Measurements from ENCODE around the gene EHBP1.

Gene EHBP1

DNA sequence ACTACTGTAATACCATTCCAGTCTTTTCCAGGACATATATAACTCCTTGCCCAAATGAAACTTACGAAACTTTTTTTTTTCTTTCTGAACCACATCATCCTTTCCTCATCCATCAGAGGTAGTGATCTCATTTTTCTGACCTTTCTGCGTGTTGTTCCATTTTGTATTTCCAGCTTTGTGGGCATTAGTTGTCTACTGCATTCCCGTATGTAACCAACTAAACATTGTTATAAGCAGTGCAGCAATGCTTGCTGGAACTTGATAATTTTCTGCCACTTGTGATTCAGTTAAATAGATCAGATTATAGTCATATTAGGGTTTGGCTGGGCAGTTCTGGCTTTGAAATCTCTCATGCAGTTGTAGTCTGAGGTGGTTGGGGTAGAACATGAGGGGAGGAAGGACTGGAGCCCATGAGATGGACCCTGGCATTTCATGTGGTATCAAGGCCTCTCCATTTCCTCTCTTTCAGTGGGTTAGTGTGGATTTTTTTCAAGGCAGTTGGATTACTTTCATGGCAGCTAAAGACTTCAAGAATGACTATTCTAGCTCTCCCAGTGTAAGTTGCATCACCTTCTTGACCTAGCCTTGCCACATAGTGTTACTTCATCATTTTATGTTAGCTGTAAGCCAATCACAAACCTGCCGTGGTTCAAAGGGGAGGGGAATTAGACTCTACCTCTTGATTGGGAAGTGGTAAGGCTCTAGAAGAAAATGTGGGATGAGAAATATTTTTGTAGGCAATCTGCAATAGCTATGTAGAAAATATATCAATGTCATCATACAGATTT lies 80.5 kb downstream of the EHBP1 start:
- no peak for DNase-seq

GRCh38 chr2:62787386-62787785 lies 81.9 kb downstream of the EHBP1 start:
- DNase-seq: no peak

- no peak for DNase-seq
Measured at GRCh38 chr2:62789518-62789917, 84.0 kb downstream of the EHBP1 start.

- no peak for DNase-seq
Measured at GRCh38 chr2:62789918-62790317, 84.4 kb downstream of the EHBP1 start.

- DNase-seq: no peak
Measured at GRCh38 chr2:62792408-62792807, 86.9 kb downstream of the EHBP1 start.

DNA sequence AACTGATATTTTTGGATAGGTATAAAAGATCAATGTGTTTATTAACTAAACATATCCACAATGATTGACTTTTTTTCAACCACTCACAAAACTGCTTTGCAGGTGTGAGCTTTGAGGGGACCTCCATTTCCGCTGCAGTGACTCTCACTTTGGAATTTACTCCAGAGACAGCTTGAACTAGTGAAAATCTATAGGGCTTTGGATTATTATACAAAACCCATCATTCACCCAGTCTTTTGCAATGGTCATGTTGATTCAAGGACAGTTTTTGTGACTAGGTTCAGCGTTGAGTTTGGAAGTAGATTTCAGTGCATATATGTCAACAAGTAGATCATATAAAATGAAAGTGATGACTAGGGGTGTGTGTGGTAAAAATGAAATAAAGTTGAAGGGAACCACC lies 87.7 kb downstream of the EHBP1 start:
- no peak for DNase-seq

- DNase-seq: no peak
Measured at GRCh38 chr2:62794791-62795190, 89.3 kb downstream of the EHBP1 start.

GRCh38 chr2:62795341-62795740 lies 89.8 kb downstream of the EHBP1 start:
- no peak for DNase-seq

DNA sequence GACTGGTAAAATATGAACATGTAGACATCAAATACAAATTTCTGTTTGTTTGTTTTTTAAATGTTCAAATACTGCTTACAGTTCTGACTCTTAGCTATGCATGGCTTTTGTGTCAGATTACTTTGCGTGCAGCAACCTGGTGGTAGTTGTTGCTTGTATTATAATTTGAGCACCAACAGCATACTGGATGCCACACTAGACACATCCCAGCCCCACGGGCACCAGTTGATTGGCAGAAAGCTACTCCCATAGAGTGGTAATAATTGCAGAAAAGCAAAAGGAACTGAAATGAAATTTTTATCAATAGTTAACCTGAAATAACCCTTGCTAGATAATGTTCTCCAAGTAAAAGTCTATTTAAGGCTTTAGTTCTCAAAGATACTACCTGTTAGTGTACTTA lies 91.6 kb downstream of the EHBP1 start:
- no peak for DNase-seq

DNA sequence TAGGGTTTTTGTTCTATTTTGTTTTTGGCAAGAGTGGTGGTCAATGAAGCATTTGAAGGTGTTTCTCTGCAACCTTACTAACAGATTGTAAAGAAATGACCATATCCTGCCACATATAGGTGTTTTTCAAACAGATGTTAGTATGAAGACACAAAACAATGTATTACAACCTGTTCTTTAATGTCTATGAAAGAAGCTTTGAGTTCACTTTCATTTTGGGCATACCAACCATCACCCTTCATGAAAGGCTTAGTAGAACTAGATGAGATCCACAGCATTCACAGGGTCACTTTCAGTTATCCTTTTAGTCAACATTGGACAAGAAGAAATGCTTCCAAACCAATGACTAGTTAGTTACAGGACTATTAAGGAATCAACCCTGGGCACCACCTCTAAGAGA lies 95.1 kb downstream of the EHBP1 start:
- no peak for DNase-seq

- no peak for DNase-seq
Measured at GRCh38 chr2:62801110-62801509, 95.6 kb downstream of the EHBP1 start.

GRCh38 chr2:62801814-62802523 lies 96.5 kb downstream of the EHBP1 start:
- no peak for DNase-seq

DNA sequence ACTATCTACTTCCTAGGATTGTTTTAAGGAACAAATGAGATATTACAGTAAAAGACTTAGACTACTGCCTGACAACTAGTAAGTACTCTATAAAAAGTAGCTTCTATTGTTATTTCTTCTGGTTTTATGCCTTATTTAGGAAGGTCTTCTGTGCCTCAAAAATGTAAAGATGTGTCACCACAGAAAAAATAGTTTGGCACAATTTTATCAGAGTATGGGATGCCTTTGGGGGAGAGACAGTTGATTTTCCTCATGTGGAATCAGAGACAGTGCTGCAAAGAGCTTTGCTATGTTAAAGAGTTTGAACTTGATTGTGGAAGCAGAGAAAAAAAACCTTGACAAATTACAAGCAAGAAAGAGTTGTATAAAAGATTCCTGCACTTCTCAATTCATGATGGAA lies 98.4 kb downstream of the EHBP1 start:
- no peak for DNase-seq

DNA sequence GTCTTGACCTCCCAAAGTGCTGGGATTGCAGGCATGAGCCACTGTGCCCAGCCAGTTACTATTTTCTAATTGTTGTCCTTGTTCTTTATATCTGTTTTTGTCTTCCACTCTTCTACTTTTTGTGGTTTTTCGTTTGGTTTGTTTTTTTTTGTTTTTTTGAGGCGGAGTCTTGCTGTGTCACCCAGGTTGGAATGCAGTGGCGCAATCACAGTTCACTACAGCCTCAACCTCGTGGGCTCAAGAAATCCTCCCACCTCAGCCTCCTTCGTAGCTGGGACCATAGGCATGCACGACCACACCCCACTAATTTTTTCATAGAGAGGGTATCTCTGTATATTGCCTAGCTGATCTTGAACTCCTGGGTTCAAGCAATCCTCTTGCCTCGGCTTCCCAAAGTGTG lies 100.7 kb downstream of the EHBP1 start:
- no peak for DNase-seq

GRCh38 chr2:62808554-62808953 lies 103.0 kb downstream of the EHBP1 start:
- no peak for DNase-seq

- DNase-seq: no peak
Measured at GRCh38 chr2:62811086-62811485, 105.6 kb downstream of the EHBP1 start.

GRCh38 chr2:62811972-62812371 lies 106.5 kb downstream of the EHBP1 start:
- DNase-seq: no peak

DNA sequence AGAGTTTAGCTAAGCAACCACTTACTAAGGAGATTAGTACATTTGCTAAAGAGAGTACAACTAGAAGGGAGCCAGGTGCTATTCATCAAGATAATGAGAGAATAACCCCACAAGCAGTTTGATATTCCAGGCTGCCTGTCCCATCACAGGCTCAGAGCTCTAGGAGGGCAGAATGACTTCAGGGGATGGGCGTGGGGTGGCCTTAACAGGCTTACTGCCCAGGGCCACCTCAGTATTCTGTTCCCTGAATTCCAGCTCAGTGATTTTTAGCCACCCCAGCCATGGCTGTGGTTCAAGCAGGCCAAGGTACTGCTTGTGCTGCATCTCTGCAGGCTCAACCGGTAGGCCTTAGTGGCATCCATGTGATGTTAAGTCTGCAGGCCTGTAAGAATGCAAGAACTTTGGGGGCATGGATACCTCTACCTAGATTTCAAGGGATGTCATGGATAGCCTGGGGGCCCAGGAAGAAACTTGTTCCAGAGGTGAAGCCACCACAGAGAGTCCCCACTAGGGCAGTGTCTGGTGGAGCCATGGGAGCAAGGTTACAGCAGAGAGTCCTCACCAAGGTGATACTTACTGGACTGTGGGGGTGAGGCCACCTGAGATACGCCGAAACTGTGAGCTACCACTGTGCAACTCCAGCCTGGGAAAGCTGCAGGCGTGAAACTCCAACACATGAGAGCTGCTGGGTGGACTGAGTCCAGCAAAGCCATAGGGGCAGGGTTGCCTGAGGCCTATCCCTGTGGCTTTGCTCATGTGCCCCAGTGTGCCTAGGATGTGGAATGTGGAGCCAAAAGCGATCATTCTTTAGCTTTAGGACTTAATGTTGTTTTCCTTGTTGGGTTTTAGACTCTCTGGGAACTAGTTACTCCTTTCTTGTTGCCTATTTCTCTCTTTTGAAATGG lies 107.7 kb downstream of the EHBP1 start:
- DNase-seq: no peak

DNA sequence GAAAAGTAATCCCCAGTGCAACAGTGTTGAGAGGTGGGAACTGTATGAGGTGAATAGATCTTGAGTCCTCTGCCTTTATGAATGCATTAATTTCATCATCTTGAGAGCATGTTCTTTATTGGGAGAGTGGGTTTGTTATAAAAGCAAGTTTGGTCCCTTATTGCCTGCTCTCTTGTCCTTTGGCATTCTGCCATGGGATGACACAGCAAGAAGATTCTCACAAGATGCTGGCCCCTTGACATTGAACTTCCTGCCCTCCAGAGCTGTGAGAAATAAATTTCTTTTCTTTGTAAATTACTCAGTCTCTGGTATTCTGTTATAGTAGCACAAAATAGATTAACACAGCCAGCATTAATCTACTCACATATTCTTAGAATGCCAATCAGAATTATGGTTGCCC lies 108.6 kb downstream of the EHBP1 start:
- DNase-seq: no peak

DNA sequence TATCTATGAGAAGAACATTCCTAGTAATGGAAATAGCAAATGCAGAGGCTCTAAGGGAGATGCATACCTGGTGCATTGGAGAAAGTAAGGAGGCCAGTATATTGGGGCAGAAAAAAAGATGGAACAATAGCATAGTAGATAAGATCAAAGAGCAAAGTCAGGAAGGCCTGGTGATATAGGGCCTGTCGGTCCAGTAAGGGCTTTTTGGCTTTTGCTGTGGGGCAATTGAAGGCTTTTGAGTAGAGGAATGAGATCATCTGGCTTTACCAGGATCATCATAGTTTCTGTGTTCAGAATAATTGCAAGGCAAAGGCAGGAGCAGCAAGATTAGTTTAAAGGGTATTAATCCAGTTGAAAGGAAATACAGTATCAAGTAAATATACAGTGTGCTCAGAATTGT lies 111.8 kb downstream of the EHBP1 start:
- DNase-seq: no peak

- DNase-seq: no peak
Measured at GRCh38 chr2:62817995-62818713, 112.6 kb downstream of the EHBP1 start.

- no peak for DNase-seq
Measured at GRCh38 chr2:62822549-62822948, 117.0 kb downstream of the EHBP1 start.

- no peak for DNase-seq
Measured at GRCh38 chr2:62824388-62824787, 118.9 kb downstream of the EHBP1 start.
